ELR (cell line): ENCODE data around the gene MSANTD1.

ENCODE experiments used
- DNase-seq: peaks from one replicate; pipeline ENCODE4 v3.0.0-alpha.2; 2015; ENCODE audit warnings: low read depth

MSANTD1 gene

DNA sequence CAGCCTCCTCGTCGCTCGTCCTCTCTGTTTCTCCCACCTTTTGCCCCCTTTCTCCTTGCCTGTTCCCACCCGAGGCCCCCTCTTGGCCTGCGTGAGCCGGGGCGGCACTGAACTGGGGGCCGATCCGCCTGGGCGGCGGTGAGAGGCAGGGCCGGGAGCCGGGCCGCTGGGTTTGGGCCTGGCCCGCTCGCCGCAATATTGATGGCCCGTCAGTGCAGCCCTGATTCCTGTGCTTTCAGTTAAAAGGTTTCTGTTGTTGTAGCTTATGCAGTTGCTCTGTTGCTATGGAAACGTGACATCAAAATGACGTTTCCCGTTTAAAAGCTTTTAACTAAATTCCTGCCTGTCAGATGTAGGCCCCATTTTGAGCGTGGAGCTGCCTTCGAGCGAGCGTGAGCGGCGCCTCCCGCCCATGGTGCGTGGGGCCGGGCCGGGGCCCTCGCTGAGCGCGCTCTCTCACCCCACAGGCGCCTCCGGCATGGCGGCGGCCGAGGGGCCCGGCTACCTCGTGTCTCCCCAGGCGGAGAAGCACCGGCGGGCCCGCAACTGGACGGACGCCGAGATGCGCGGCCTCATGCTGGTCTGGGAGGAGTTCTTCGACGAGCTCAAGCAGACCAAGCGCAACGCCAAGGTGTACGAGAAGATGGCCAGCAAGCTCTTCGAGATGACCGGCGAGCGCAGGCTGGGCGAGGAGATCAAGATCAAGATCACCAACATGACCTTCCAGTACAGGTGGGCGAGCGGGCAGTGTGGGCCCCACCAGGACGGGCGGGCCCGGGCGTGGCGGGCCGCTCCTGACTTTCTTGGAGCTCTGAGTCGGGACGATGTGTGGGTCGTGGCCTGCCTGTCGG, at the start of gene MSANTD1:
Gene MSANTD1, plus strand, starts transcription at position 349 of the 851 bp plus-strand sequence. Its CDS starts 64 bp downstream, at position 413.
- DNase-seq = peak; percentile 38

DNA sequence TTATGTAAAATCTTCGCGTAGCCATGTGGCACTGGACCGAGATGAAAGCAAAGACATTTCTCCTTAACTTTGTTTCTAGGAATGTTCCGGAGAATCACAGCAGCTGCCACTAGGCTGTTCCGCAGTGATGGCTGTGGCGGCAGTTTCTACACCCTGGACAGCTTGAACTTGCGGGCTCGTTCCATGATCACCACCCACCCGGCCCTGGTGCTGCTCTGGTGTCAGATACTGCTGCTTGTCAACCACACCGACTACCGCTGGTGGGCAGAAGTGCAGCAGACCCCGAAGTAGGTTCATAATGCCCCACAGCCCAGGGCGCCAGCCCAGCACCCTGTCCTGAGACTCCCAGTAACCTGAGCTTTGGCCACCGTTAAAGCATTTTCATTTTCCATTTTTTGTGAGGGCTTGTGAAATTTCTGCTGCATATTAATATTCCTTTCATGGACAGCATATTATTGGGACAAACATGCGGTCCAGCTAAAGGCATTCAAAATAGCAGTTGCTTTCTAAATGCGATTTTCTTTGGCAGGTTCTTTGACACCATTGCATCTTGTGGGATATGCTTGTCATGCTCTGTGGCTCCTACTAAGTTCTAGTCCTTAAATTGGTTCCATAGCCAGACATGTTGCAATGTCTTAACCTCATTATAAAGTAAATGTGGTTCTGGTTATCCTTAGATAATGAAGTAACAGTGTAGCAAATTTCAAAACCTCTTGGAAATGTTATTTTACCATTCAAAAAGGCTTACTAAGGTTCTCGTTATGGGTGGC, 49.1 kb upstream of the MSANTD1 start:
- DNase-seq = no peak

DNA sequence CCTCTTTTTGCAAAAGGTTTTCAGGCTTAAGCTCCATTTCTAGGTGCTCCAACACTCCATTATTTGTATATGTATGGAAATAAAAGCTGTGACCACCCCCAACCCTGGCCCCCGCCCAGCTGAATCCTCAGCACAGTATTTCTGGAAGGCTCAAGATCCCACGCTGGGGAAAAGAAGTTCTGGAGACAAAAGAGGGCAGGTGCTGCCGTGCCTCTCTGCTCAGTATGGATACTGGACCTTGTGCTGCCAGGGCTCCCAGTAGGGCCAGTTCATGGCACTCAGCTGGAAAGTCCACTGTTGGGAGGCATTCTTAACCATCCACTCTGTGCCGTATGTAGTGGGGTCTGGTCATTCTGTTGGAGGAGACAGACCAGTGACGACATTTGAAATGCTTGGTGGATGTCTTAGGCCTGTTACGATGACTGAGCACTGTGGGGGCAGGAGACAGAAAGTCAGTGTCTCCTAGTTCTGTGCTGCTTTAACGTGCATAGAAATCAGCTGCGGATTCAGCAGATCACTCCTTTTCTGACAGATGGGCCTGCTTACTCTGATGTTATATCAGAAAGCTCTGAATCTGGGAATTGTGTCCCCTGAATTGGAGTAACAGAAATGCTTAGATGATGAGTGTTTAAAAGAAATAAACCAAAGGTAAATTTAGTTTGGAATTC, 48.4 kb upstream of the MSANTD1 start:
- DNase-seq = no peak

DNA sequence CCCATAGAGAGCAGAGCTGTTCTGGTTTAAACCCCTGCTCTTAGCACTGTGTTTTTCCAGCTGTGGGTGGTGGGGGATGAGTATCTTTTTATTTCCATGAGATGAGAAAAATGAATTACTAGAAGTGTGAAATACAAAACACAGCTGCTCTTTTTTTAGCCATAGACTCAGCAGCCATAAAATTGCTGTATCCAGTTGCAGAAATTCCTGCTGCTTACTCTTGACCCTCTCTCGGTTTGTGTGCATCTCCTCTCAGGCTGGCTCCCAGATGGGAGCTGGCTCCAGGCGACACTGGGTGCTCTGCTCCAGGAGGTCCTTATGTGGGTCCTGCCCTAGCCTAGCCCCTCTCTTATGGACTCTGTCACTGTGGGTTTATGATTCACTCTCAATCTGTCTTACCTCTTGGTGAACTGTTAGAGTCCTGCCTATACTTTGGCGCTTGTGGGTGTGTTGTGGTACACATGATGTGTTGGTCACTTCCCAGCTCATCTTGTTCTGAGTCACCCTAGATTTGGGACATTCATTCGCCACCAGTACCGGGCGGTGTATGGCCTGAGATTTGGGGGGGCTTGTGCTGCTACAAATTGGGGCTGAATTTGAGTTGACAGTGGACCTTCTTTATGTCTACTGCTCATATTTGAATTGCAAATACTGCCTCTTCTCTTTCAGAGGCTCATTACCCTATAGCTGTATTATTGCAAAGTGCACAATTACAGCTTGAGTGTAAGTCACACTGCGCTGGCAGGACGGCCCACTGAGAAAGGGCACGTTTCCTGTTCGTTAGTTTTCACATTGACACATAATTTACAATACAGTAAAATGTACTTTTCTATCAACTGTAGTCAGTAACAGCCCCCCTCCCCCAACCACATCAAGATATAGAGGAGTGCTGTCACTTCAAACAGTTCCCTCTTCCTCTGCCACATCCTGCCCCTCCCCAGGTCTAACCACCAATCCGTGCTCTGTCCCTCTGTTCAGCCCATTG, 46.9 kb upstream of the MSANTD1 start:
- DNase-seq = peak; percentile 40

GRCh38 chr4:3202836-3203820, 45.8 kb upstream of the MSANTD1 start:
- DNase-seq = no peak

- DNase-seq = peak; percentile 49
Observed at GRCh38 chr4:3203971-3204431, 45.0 kb upstream of the MSANTD1 start.

GRCh38 chr4:3205995-3206394, 43.0 kb upstream of the MSANTD1 start:
- no peak for DNase-seq

GRCh38 chr4:3206439-3207100, 42.4 kb upstream of the MSANTD1 start:
- no peak for DNase-seq

DNA sequence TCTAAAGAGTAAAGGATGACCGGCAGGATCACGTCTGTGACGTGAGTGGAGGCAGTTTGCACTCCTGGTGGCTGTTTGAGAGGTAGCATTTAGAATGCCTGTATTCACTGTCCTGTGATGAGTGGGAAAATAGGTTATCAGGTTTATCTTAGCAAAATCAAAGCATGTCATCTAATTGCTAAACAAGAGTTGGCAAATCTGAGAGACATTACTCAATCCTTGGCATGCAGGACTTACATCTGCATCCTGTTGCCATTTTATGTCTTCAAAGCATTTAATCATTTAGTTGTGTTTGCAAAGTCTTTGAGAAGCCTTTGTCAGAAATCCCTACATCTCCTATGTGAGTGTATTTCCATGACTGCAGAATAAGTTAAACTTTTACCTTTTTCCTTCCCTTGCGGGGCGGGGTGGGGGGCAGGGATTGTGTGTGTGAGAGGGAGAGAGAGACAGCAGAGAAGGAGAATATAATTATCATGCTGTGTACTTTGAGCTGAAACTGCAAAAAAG, 41.4 kb upstream of the MSANTD1 start:
- peak; percentile 12 for DNase-seq

- no peak for DNase-seq
Observed at GRCh38 chr4:3208826-3209225, 40.1 kb upstream of the MSANTD1 start.

GRCh38 chr4:3209551-3210325, 39.2 kb upstream of the MSANTD1 start:
- no peak for DNase-seq

DNA sequence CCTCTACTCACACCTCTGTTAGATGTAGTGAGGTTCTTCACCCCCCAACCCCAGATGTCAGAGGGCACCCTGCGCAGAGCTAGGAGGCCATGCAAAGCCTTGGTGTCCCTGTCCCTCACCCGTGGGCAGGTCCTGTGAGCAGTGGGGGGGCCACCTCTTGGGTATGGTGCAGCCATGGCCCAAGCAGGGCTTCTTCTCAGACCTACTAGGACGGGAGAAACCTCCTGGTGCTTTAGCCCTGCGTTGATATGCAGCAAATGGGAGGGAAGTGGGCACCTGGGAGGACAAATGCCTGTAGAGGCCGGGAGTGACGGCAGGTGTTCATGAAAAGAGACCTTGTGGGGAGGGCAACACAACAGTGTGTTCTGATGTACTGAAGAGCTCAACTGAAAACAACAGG, 38.5 kb upstream of the MSANTD1 start:
- no peak for DNase-seq

DNA sequence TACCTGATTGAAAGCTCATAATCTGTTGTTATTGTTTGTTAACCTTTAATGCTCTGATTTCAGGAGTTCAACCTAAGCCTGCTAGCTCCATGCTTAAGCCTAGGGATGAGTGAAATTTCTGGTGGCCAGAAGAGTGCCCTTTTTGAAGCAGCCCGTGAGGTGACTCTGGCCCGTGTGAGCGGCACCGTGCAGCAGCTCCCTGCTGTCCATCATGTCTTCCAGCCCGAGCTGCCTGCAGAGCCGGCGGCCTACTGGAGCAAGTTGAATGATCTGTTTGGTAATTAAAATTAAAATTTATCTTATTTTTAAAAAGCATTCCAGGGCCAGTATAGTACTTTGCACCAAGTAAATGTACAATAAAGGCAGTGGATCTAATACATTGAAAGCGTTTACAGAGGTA, 37.1 kb upstream of the MSANTD1 start:
- no peak for DNase-seq

- DNase-seq = no peak
Observed at GRCh38 chr4:3212391-3213105, 36.4 kb upstream of the MSANTD1 start.

- no peak for DNase-seq
Observed at GRCh38 chr4:3213106-3213425, 35.9 kb upstream of the MSANTD1 start.

DNA sequence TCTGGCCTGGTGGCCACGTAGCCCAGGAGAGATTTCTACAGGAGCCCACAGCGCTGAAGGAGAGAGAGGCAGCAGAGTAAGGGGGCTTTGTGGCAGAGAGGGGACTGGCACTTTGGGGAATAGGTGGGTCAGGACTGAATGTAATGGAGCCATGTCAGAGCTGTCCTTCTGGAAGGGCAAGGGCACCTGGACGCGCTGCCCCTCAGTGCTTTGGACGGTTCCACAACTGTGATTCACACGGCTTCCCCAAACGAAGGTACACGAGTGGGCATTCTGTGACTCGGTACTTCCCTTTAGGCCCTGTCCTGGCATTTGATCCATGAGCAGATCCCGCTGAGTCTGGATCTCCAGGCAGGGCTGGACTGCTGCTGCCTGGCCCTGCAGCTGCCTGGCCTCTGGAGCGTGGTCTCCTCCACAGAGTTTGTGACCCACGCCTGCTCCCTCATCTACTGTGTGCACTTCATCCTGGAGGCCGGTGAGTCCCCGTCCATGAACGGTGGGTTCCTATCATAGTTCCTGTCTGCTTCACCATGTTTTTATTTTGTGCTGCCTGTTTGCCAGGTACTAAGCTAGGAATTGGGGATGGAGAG, 35.2 kb upstream of the MSANTD1 start:
- DNase-seq = no peak

DNA sequence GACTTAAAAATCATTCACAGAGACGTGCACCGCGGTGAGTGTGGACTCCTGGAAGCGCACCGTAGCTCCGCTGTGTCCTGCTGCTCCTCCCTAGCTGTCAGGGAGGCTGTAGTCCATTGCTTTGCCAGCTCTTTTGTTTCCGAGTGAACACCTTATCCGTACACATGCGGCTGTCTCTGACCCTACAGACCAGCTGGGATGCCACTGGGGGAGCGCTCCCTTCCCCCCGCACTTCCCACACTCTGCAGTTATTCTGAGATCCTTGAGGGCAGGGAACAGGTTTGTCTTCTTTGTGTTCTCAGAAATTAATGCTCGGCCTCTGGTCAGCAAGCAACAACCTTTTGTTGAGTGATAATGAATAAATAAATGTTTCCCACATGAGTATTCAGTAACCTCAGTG, 33.7 kb upstream of the MSANTD1 start:
- no peak for DNase-seq

- DNase-seq = no peak
Observed at GRCh38 chr4:3215733-3216132, 33.2 kb upstream of the MSANTD1 start.
